HG03095 (cell line): ENCODE results near the gene IRF4.

Experiments
- ATAC-seq: cut with Tn5 transposase; IDR thresholded peaks from one replicate; pipeline ENCODE4 v1.9.1; 2021; ENCODE audit warnings: moderate library complexity; ENCODE audit not compliant: unreplicated experiment

IRF4 gene

DNA sequence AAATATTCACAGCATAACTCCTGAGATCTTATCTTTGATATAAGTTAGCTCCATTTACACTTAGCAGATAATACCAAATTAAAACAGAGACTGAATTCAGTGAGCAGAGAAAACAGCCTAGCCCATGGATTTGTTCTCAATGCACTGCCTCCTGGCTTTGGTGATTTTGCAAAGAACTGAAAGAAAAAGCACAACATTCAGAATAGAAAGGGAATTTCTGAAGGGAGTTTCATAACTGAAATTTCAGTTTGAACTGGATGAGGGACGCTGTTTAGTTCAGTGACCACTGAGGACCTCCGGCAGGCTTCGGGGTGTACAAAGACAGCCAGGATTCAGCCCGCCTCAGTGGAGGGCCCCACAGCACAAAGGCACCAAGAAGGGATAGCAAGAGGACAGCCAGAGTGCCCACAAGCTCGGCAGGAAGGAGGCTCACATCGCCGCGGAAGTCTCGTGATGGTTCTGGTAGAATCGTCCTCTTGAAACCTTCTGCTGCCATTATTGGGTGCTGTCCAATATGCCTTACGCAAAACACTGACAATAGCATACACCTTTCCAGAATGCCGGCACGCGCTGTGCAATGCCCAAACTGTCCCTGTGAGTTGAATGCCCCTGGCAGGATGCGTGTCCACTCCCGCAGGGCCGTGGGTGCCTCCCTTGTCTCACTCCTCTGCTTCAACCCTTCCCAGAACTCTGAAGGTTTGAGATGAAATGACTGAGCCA lies 9.7 kb upstream of the IRF4 start:
- ATAC-seq, result no peak

DNA sequence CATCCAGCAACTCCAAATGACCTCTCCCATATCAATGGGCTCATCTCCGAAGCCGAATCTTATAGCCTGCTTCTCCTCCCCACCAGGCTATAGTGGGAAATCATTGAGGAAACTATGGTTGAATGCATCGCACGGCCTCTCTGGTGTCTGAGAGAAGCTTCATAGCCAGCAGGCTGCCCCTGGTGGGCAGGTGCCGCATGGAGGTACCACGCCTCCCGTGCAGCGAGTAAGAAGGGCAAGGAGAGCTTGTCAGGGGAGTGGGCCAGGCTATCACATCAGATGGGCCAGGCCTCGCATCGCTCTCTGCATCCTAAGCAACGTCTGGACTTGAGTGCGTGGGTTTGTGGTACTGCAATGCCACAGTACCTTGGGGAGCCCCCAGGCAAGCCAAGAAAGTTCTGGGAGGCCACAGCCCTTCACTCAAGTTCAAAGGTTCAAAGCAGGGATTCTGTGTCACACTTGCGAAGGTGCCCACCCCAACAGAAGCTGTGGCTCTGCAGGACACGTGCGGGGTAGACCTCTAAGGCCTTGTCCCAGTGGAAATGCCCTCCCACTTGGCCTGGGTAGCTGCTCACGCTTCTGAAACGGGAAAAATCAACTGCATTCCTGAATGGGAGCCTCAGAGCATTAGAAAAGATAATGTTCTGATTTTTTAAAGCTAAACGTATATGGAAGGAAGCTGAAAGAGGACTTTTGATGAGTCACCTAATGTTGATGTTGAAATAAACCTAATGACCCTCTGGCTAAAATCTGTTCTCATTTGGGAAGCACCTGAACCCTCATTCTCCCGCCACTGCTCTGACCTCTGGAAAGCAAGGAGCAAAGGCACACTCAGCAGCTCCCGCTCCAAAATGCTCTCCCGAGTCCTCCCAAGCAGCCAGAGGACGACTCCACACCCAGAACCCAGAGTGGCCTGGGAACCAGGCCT lies 8.4 kb upstream of the IRF4 start:
- no peak for ATAC-seq

DNA sequence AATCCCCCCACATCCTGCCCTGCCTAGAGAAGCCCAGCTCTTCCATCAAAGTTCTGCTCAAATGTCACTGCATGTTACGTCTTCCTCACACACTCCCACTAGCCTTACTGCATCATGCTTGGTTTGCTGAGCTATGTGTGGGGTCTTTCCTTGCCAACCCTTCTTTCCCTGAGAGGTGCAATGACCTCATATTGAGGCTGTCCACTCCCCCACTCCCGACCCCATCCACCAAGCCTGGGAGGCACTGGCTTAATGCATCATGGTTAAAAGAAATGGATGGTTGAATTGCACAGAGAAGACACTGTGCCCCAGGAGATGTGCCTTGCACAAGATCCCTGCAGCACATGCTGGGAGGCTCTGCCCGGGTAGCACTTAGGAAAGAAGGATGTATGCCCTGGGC lies 7.7 kb upstream of the IRF4 start:
- ATAC-seq, result no peak

DNA sequence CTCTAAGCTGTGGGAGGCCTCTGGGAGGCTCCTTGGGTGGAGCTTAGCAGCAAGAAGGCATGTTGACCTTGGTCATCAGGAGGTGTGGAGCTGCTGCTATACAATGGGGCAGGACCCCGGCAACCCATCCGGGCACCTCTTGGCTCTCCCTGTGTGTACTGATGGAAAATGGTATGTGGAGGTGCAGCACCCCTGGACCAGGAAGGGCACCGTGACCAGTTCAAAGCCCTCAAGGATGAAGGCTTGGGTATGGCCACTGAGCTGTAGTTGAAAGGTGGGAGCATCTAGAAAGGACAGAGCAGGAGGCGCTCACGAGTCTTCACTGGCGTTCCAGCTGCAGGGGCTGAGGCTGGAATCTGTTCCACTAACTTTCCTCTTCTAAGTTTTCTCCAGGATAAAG lies 6.7 kb upstream of the IRF4 start:
- no peak for ATAC-seq

DNA sequence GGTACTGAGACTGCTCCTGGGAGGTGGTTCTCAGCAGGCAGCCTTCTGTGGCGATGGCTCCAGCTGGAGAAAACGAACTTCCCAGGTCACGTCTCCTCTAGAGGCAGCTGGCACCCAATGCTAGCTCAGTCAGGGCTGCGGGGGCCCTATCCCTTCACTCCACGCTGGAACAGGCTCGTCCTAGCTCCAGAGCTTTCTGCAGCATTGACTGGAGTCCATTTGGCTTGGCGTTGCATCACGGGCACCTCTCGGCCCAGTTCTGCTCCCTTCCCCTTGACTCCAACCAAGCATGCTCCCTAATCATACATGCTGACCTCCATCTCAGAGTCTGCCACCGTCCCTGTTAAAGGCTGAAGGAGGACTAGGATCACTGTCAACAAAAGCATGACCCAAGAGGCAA lies 5.9 kb upstream of the IRF4 start:
- no peak for ATAC-seq

DNA sequence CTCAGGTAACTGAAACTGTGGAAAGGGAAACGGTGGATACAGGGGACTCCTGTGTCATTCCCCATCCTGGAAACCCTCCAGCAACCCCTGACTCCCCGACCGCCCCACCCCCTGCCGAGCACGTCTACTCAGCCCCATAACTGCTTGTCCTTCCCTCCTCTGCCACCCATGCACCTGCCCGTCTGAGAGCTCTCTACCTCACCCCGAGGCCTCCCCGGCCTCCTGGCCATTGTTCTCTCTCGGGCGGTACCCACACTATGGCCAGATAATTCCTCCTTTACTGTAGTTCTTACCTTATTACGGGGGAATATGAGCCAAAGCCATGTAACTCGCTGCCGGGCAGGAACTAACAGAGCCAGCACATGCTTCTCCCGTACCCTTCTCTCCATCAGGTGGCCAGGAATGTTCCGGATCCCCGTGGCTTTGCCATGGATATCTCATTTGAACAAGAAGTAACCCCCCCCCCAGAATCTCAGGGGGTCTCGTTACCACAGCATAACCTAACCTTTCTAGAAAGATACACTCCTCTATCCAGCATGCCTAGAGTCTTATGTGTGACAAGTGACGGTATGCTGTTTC lies 4.8 kb upstream of the IRF4 start:
- ATAC-seq, result no peak

DNA sequence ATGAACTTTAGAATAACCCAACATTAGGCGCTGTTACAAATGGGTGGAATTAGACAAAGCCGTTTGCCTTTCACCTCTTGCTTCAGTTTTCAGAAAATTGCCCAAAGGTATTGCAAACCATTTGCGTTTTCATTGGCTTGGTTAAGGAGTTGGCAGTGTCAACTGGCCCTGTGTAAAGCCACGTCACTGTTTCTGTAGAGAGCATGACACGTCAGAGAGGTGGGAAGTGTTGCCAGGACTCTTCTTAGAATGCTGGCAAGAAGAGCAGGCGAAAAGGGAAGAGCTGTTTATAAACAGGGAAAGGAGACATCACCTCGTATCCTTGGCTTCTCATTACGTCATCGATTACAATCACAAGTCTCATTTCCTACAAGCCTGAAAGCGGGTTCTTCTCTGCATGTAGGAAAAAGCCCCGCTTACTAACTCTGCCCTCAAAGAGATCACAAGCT lies 4.2 kb upstream of the IRF4 start:
- ATAC-seq, result no peak

DNA sequence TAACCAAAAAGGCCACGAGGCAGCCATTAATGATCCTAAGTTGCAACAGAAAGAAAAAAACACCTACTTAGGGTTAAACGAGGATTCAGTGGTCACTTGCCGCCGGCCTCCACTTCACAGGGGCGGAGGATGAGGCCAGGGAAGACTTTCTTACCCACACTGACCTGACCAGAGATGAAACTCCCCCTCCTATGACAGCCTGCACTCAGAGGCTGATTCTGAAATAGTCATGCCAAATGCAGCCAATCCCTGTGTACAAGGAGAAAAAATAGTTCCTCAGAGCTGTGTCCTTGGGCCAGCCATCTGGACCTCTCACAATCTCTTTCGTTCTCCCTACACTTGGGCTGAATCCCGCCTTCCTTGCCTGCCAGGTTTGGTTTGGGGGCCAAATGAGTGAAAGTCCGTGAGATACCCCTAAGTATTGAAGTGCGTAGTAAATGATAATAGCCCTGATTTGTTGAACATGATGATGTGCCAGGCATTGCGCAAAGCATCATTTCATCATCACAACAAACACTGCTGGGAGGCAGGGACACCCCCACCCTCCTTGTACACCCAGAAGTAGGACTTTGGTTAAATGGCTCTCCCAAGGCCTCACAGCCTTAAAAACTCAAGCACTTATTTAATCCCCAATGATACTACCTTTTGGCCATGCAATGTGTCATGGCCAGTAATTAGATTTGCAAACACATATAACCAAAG lies 3.2 kb upstream of the IRF4 start:
- ATAC-seq, result no peak

DNA sequence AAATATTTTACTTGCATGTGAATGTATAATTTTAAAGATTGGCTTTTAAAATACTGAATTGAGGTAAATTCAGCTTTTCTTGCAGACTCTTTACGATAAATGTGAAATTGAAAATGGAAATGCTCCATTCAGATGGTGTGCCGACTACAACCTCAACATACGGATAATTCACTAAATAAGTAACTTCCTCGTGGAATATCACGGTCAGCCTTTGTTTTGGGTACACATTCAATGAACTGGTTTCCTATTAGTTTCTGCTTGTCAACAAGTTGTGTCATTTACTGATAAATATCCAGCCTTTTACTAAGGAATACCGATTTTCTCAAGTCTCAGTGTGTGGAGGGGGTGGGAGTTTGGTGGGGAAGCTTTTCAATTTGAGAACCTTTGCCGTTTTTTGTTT lies 2.4 kb upstream of the IRF4 start:
- no peak for ATAC-seq

DNA sequence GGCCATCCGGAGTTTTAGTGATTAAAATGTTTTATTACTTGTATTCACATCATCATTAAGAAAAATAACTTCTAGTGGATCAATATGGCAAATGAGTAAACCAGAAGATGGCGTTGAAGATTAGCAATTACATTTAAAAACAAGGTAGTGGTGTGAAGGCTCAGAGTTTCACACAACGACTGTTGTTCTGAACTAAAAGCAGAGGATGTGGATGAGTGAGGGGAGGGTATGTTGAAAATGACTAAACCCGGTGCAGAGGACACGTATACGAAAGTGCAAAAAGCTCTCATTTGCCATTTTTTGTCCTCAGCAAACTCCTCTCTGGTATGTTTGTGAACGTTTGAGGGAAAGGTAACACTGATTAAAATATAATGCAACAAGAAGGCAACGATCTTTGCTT lies 1.9 kb upstream of the IRF4 start:
- peak; percentile 48 for ATAC-seq

DNA sequence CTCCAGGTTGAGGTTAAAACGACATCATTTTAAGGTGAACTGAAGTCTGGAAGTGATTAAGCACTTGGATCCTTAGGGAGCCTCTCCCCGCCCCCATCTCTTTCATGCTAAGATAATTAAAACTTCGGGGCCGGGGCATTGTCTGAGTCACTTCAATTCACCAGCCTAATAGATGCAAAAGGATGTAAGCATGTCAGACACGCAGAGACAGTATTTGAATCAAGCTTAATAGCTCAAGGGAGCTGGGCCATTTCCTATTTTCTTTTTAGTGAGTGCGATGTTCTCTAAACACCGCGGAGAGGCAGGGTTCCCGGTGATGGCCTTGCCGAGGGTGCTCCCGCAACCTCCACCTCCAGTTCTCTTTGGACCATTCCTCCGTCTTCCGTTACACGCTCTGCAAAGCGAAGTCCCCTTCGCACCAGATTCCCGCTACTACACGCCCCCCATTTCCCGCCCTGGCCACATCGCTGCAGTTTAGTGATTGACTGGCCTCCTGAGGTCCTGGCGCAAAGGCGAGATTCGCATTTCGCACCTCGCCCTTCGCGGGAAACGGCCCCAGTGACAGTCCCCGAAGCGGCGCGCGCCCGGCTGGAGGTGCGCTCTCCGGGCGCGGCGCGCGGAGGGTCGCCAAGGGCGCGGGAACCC lies 516 bp upstream of the IRF4 start:
- peak; percentile 12 for ATAC-seq

DNA sequence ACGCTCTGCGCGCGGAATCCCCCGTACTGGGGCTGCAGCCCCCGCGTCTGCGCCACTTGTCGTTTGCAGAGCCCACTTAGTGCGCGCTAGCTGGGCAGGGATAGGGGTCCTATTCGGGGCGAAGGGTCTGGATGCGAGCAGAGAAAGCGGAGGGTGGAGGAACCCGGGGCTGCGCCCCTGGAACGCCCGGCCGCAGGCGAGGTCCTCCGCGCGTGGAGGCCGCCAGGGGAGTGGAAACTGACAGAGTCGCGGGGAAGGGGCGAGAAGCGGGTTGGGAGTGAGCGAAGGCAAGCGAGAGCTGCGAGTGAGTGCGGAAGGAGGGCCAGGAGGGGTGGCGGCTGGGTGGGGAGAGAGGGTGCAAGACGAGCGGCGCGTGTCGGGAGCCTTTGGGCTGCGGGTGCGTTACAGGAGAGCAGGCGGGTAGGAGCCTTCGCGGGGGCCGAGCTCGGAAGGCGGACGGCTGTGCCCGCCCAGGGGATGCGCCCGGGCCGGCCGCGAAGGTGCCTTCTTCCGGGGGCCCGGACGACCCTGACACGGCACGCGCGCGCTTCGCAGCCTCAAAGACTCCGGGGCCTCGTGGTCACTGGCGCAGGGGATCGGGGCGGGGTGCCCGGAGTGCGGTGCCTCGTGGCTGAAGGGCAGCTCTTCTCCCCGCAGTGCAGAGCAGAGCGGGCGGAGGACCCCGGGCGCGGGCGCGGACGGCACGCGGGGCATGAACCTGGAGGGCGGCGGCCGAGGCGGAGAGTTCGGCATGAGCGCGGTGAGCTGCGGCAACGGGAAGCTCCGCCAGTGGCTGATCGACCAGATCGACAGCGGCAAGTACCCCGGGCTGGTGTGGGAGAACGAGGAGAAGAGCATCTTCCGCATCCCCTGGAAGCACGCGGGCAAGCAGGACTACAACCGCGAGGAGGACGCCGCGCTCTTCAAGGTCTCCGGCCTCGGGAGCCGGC lies 1.2 kb downstream of the IRF4 start:
- no peak for ATAC-seq

DNA sequence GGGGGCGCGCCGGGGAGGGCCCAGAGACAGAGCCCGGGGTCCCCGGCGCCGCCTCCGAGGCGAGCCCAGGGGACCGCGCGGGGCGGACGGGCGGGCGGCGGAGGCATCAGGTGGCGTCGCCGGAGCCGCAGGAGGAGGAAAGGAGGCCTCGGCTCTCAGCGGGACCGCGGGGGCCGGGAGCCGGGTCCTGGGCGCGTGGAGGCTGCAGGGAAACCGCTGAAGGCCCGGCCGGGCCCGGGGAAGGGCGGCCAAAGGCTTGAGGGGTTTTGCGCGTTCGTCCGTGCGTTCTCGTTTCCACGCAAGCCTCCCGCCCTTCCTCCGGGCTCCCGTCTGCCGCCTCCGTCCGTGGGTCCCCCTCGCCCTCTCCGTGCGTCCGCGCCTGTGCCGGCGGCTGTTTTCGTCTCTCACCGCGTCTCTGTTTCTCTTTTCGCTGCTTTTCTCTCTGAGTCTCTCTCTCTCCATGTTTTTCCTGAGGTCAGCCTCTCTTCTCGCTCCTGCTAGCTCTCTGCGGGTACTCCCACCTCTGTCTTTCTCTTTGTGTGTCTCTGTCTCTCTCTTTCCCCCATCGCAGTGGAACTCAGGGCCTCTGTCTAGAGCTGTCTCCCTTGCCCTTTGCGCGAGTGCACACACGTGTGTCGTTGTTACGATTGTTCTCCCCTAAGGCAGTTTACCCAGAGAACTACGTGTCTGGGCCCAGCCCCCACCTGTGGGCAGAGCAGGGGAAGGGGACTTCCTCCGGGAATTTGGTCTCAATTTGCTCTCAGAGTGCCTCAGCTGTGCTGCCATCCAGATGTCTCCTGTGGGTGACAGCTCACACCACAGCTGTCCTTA lies 2.1 kb downstream of the IRF4 start:
- ATAC-seq, result no peak

DNA sequence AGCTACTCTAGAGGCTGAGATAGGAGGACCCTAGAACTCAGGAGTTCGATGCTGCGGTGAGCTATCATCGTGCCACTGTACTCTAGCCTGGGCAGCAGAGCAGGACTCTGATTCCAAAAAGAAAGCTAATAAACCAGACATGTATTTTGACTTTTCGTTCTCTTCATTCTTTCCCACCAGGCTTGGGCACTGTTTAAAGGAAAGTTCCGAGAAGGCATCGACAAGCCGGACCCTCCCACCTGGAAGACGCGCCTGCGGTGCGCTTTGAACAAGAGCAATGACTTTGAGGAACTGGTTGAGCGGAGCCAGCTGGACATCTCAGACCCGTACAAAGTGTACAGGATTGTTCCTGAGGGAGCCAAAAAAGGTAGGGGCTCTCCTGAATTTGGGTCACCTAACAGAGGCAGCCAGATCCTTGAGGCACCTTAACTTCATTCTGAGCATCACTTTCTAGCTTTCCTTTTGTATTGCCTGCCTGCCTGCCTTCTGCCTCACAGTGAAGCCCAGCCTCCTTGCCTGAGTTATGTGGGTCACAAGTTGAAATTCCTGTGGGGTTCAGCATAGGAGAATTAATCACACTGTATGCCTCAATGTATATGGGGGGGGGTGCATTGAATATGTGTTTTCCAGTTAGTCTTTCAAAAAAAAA lies 3.2 kb downstream of the IRF4 start:
- no peak for ATAC-seq

DNA sequence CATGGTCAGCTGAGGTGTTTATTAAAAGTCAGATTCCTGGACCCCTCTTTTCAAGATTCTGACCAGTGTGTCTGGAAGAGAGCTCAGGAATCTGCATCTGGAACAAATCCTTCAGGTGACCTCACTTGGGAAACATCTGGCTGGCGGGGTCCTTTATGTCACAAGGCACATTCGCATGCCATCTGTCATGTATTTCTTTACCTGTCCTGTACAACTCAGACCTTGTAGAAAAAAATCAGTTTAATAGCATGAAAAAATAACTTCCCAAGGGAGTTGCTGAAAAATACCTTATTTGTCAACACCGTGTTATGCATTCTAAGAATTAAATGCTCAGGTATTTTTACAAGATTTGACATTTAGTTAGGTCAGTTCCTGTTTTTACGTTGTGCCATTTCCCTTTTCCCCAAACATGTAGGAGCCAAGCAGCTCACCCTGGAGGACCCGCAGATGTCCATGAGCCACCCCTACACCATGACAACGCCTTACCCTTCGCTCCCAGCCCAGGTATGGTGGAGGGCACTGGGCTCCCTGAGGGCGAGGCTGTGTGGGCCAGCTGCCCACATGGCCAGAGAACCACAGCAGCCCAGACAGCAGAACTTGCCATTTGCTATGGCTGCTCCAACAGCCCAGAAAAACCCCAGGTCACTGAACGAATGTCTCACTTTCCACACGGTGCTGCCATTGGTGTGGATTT lies 4.0 kb downstream of the IRF4 start:
- ATAC-seq, result no peak

DNA sequence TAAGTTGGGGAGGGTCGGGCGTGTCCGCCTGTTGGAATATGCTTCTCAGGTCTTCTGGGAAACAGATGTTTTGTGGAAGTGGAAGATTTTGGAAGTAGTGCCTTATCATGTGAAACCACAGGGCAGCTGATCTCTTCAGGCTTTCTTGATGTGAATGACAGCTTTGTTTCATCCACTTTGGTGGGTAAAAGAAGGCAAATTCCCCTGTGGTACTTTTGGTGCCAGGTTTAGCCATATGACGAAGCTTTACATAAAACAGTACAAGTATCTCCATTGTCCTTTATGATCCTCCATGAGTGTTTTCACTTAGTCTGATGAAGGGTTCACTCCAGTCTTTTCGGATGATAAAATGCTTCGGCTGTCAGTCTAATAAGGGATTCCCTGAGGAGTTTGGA lies 4.6 kb downstream of the IRF4 start:
- no peak for ATAC-seq

DNA sequence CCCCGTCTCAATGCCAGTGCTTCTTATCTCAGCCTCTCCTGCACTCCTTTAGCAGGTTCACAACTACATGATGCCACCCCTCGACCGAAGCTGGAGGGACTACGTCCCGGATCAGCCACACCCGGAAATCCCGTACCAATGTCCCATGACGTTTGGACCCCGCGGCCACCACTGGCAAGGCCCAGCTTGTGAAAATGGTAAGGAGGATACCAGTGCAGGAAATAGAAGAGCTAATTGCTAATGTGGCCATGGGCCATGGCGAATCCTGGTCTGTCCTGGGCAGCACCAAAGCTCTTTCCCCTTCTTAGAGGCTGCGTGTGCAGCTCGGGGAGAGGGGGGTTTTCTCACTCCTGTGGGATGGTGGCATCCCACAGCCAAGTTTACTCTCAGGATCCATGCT lies 5.5 kb downstream of the IRF4 start:
- no peak for ATAC-seq

DNA sequence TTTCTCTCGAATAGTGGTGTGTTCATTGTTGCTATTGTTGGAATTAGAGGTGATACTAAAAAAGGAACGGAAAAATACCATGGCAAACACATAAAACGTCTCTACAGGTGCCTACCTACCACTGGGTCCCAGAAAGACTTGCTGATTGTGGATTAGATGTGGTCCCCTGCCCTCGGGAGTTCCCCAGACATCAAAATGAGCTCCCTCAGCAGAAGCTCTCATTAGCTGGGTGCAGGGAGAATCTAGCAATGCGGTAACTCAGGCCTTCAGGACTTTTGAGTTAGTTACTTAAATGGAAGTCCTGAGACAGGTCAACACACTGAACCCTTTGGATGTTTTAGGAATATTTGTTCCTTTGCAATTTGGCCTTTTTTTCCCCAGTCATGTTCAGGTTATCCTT lies 6.1 kb downstream of the IRF4 start:
- no peak for ATAC-seq
